ENCODE data around the gene CDH8.

GRCh38 chr16:61654962-61655361 lies 381.3 kb downstream of the CDH8 start:
- TF ChIP-seq, protein P1, sequence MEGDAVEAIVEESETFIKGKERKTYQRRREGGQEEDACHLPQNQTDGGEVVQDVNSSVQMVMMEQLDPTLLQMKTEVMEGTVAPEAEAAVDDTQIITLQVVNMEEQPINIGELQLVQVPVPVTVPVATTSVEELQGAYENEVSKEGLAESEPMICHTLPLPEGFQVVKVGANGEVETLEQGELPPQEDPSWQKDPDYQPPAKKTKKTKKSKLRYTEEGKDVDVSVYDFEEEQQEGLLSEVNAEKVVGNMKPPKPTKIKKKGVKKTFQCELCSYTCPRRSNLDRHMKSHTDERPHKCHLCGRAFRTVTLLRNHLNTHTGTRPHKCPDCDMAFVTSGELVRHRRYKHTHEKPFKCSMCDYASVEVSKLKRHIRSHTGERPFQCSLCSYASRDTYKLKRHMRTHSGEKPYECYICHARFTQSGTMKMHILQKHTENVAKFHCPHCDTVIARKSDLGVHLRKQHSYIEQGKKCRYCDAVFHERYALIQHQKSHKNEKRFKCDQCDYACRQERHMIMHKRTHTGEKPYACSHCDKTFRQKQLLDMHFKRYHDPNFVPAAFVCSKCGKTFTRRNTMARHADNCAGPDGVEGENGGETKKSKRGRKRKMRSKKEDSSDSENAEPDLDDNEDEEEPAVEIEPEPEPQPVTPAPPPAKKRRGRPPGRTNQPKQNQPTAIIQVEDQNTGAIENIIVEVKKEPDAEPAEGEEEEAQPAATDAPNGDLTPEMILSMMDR (IDR thresholded peaks at IDR 0.05) = no peak
- no peak for TF ChIP-seq POLR2A (IDR thresholded peaks at IDR 0.05)

Data from body of pancreas (tissue), 4 donors.